Renal cortex interstitium (tissue), 11 donors: ENCODE measurements around the gene LHX1. TPM values are rescaled to one million over a fixed set of nuclear protein-coding genes. Genes with fewer than 3 reads are reported as not detected.

Experiments used
- DNase-seq, 11 donors: peaks; one replicate each; pipeline ENCODE4 v3.0.0-alpha.2; 2013; ENCODE audit warnings: low read depth in 9 of 11, low spot score in 4 of 11; ENCODE audit errors: extremely low read depth in 1 of 11
- polyA plus RNA-seq, 3 donors: library from polyadenylated mRNA; unstranded; fragments of 120-200 nt; gene quantifications; one replicate each; pipeline ENCODE4 v1.2.1, GENCODE V29; 2013; ENCODE audit not compliant: insufficient read length in 3 of 3

The LHX1 gene
- polyA plus RNA-seq, 3 donors, result 79.9 to 116 (median 105) TPM

DNA sequence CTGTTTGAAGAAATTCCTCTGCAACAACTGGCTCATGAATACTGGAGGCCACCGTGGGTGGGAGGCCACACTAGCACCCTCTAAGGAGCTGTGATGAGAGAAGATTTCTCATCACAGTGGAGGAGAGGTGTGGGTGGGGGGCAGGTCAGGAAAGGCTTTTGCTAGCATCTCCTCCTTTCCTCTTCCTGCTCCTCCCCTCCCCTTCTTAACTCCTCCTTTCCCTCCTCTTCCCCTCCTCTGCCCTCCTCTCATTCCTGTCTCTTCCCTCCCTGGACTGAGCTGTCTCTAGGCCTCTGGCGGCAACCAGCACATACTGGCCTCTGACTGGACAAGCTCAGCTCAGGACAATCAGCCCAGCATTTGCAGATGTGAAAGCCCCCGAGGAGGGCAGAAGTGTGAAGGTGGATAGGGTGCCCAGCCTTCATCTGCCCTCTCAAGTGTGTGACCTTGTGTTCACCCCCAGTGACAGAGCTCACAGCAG lies 19.0 kb upstream of the LHX1 start:
- DNase-seq, result no peak

DNA sequence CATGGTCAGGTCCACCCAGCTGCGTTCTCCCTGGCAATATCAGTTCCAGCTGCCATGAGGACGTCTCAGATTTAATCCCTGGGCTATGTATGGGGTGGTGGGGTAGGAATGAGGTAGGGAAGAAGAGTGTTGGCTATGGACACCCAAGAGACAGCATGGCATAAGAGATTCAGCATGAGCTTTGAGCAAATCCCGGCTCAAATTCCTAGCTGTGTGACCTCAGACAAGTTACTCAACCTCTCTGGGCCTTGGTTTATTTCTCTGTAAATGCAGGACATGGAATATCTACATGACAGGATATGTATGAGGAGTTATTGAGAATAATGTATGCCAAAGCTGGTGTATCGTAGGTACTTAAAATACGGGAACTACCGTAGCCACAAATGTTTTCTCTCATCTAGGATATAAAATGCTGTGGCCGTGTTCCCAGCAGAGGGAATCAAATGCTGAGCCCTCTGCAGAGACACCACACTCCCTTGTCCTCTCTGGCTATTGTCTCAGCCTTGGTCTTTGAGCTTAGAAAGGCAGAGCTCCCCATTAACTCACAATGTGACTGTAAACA lies 17.8 kb upstream of the LHX1 start:
- DNase-seq, result no peak

DNA sequence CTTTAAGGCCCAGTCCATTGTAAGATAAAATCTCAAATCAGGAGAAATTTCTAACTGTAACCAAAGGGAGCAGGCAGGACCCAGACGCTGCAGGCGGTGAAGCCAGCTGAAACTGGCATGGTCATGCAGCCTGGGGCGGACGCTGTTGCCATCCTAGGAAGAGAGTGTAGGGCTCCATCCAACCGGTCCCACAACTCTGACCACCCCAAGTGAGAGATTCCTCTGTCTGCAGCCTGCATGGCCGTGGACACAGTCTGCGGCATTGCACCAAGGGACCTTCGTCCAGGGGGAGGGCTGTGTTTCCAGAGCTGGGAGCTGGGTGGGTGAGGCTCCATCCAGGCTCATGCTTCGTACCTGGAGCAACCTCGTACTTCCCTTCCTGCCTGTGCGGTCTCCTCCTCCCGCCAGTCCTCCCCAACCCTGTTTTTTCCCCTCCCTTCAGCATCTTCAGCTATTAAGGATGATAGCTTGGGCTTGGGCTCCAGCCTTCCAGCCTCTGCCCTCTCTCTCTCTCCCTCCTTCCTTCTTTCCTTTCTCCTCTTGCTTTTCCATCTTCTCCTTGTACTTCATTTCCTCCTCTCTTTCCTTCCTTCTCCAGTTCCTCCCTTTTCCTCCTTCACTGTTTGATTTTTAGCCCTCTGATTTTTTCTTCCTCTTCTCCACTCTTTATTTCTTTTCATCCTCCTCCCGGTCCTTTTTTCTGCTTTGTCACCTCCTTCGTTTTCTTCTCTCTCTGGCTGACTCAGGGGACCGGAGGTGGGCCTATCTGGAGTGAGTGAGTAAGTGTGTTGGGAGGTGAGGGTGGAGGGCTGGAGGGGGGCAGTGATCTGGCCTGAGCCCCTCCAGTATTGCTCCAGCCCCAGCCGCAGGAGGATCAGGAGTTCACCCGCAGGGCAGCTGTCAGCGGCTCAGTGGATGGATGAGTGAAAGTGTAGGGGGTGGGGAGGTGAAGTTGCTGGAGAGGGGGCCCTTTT lies 17.0 kb upstream of the LHX1 start:
- no peak for DNase-seq

DNA sequence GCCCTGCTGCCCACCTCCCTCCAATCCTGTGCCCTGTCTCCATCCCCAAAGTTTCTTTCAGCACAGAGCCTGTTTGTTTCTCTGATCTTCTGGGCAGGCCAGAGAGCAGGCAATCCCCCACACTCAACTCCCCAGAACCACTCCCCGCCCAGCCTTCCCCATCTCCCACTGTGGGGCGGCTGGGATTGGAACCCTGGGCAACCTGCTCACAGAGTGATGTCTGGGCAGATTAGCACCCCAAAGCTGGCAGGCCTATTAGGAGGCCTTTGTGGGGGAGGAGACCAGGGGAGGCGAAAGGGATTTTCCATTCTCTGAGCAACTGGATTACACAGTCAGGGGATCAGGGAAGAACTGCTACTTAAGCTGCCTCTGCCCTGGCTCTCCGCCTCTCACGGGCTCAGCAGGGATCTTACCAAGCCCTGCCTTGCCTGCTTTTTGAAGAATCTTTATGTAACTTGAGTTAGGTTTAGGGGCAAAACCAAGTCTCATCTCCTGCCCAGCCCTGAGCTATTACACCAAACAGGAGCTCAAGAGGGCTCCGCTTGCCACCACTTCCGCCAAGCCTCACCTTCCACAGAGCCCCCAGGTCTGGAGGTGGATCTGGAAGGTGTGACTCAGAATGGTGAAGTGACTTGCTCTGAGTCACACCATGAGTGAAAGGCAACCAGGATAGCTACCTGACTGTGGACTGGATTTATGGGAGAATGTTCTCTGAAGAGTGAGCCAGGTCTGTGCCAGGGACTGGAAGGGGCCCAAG lies 16.0 kb upstream of the LHX1 start:
- DNase-seq, result no peak

DNA sequence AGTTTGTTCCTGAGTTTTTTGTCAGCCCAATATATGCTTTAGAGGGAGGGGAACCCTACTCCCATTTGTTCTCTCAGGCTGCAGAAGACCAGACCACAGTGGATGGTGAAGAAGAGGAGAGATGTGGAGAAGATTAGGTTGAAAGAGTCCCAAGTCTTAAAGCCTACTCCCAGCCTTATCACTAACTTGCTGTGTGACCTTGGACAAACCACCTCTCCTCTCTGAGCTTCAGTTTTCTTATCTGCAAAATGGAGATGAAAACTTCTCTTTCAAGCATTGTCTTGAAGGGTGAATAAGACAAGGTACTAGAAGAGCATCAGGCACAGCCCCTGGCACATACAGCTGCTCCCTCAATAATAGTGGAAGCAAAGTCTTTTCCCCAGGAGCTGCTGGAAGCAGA lies 15.1 kb upstream of the LHX1 start:
- no peak for DNase-seq

DNA sequence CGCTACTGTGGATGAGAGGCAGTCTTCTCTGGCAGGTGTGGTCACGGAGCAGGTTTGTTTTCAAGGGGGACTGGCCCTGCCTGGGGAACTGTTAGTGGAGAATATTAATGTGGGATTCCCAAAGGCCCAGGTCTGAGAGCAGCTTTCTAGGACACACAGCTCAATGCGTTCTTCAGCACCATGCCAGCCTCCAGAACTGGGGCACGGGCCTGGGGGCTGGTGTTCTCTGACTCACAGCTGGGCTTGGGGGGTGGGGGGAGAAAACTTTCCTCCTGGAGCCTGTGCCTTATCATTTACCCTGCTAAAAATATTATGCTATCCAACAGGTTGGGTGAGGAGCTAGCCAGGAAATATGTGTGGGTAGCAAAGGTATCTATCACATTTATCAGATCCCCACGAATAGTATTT lies 13.5 kb upstream of the LHX1 start:
- DNase-seq, result no peak

DNA sequence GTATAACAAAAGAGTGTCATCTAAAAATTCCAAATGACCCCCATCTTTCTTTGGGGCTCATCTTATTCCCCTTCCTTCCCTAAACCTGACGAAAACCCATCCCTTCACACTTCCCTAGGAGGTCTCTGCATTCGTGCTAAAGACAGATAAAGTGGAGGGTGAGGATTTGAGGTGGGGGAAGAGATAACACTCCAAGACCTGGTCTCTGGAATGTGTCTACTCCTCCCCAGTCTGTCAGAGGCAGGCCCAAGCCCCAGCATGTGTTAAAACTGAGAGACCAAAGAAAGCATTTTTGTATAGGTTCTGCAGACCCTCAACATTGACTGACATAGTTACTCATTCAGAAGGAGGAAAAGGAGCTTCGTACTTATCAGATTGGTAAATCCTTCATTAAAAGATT lies 11.0 kb upstream of the LHX1 start:
- DNase-seq, result no peak

DNA sequence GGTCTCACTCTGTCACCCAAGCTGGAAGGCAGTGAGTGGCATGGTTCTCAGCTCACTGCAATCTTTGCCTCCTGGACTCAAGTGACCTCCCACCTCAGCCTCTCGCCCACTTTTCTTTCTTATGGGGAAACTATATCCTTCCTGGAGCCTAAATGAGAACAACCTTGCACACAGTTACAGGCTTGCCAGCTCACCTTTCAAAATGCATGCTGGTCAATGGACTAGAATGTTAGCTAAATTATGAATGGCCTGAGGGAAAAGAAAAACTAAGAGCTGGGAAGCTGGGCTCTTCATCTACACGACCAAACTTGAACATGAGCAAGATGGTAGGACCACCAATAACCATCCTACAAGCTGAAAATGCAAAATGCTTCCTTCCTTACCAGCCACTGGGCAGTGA lies 10.6 kb upstream of the LHX1 start:
- DNase-seq, result no peak

DNA sequence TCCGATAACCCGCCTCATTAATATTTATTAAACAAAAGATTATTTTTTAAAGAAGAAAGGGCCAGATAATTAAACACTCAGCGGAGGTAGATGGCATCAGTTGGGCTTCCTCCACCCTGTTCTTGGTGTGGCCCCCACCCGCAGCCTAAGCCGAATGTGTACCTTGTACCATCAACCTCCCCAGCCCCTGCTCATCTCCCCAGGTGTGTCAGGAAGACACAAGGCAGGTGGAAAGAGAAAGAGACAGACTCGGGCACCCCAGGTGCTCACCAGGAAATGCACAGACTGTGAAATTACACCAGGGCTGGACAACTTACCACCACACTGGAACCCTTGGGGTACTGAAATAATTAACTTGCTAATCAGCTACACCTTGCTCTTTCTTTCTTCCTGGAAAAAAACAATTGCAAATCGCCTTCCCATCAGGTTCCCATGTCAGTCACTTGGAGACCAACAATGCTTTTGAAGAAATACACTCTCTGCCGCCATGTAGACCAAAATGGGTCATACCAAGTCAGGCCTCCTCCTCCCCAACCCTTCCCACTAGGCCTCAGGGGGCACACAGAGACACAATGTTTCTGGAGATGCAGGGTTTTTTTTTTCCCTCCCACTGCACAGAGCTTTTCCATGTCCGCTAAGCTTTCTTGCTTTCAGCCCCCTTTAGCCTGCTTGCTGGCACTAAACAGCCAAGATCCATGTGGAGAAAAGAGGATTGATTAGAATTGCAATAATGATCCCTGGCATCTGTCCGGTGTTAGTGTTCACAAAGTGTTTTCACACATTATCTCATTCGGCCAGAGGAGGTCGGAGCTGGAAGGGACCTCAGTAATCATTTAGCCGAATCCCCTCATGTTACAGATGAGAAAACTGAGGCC lies 8.6 kb upstream of the LHX1 start:
- no peak for DNase-seq

DNA sequence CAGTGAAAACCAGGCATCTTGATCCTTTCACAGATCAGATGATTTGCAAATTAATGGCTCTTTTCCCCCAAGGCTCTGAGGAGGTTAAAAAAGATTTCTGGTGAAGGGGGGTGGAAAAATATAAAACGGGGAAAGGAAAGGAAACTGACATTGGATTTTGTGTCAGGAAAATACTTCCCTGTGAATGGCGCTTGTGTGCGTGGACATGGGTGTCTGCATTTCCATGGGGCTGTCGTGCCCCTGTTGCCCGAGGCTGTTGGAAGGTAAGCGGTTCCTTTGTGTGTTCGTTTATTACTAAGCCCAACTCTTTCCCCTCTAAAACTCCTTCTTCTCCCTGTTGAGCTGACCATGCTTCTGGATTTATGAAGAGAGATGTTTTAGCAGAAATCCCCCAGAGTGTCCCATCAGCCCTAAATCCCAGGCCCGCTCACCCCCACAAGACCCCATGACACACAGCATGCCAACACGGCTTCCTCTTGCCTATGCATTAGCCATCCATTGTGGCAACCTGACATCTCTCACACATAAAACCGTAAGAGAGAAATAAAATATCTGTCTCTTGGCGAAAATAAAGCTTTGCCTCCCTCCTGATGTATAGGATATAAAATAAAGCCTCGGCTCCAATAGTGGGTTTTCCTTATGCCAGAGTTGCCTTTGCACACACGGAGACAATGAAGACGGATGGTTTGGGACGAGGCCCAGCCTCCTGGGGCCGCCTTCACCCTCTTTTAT lies 7.3 kb upstream of the LHX1 start:
- DNase-seq, result no peak

DNA sequence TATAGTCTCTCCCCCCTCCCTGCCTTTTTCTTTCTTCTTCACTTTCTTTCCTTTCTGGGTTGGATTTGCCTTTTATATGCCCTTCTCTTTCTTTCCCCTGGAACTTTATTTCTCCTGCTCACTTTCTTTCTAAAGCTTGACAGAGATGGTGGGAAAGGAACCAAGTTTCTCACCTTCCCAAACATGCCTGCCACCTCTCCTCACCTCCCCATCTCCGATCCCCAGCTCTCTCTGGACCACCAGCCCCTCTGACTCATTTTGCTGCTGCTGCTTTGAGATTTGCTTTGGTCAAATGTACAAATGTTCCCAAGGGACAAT lies 6.7 kb upstream of the LHX1 start:
- DNase-seq, result no peak

DNA sequence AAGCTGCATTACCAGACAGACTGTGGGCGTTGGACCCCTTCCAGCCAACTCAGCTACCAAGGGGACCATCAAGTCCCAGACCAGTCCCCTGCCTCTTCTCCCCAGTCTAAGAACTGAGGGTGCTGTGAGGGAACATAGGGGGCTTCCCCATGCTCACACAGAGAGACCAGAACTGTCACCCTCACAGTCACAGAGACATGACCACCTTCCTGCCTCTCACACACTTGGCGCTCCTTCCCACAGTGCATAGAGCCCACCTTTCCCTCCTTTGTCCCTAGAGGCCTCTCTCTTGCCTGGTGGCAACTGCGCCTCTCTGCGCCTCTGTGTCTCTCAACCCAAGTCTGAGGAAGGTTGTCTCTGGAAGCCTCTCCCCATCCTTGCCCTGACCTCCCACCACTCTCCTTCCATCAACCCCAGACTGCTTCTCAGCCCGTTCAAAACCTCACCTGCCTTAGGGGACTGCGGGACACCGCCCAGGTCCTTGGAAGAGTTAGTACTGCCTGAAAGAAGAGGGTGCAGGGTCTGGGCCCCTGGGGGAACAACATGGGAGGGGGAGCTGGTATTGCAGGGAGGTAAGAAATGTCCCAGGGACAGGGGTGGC lies 6.1 kb upstream of the LHX1 start:
- DNase-seq, result no peak

DNA sequence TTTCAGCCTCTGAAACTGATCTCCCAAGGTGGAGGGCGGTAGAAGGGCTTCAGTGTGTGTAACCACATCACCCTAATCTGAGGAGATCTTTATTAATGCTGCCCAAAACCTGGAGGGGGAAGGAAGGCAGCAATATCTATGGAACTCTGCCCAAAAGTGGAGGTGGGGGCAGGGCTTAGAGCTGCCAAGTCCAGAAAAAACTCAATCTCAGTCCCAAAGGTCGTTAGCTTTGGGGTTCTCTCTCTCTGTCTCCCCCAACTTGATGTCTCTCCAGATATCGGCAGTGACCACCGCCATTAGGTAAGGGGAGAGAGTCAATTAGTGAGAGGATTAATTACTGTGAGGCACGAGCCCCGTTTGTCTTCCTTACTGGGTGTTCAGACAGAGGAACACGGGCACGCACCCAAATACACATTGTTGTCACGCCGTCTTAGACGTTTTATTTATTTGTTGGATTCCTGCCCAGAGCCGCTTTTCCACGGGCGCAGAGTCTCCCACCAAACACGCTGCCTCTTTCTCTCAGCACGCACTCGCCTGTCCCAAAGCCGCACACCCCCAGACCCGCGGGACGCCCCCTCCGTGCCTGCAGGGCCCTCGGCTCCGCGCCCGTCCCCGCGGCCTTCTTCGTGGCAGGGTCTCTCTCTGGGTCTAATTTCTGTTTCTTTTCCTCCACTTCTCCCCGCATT lies 5.4 kb upstream of the LHX1 start:
- DNase-seq, result no peak

DNA sequence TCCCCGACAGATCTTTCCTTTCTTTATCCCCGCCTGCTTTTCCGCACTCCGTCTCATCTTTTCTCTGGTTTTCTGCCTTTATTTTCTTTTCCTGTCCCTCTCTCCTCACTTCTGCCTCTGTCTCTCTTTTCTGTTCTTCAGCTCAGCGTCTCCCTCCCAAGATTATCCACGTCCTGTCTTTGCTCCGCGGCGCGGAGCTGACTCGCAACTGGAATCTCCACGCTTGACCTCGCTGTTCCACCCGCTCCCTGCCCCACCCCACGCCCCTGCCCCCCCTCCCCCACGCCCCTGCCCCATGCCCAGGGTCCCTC lies 4.9 kb upstream of the LHX1 start:
- DNase-seq, result no peak

DNA sequence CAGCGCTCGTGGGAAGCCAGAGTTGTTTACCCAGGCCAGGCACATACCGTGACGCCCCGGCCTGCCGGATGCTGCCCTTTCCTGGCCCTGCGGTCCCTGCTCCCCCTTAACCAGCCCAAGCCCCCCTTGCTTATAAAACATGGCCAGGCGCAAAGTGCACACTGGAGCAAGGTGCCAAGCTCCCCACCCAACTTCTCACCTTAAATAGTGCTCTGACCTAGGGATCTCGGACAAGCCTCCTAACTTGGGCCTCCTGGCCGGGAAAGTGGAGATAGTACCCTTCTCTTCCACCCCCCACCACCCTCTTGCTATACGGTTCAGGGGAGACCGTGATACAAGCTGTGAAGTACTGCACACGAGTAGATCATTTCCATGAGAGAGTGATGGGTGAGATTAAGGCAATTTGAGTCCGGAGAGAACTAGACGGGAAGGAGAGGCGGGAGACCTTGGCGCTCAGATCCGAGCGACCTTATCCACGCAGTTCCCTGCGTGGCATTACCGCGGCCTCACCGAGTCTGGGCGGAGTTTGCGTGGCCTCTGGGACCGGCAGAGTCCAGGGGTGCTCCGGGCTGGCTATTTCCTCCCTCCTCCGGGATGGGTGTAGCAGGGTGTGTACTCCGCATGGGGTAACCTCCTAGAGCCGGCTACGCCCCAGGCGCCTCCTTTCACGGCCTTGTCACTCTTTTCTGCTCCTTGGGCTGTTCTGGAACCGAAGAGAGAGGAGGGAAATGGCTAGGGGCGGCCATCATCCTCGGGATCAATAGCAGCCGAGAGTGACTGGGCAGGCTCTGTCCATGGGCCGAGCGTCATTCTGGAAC lies 4.4 kb upstream of the LHX1 start:
- no peak for DNase-seq

DNA sequence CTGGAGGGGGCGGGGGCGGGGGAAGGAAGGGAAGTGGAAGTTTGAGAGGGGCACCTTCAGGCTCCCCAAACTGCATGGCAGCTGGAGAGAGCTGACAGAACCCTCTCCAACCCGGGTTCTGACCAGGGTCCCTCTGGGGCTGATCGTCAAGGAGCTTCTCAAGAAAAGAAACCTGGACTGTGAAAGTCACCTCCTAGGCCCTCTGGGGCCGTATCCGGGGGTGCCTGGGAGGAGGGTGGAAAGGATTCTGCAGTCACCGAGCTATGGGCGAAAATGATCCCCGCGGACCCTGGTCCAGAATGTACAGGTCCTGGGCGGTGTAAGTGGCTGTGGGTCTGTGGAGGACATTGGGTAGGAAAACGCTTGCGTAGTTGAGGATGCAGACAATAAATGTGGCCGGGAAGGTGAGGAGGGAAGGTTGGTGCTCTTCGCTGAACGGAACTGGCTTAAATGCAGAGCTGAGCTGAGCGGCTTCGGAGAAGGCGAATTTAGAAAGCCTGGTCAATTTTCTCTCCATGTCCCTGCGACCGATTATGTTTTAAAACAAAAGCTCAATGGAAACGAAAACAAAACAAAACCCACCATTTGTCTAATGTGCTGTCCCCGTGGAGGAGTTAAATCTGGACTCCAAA lies 3.6 kb upstream of the LHX1 start:
- DNase-seq, result no peak
